GM12875 (cell line): ENCODE results near the gene OSMR.

Experiments used
- H3K4me3 ChIP-seq: one replicate; pipeline ENCODE4 v1.5.1; 2011; ENCODE audit warnings: low read depth, low read length, control low read depth
- CTCF ChIP-seq: IDR thresholded peaks from 2 replicates; pipeline ENCODE4 v1.5.1; 2011; ENCODE audit warnings: low read depth, mild to moderate bottlenecking, control low read depth, inconsistent platforms, low read length, moderate library complexity, borderline replicate concordance; ENCODE audit not compliant: insufficient read depth

Gene OSMR

DNA sequence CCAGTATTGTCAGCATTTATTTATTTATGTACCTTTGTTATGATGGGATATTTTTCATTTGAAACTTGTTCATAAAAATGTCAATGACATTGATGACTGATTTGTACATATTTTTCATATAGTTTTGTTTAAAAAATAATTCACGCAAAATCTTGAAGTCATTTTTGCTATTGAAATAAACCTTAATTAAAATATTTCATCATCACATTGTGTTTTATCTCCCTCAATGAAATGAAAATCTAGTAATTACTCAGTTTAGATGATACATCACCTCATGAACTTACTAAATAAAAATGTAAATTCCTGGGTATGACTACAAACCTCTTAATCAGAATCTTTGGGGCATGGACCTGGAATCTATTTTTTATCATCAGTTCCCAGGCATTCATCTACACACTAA lies 89.6 kb downstream of the OSMR start:
- no peak overlapping the region for H3K4me3 ChIP-seq
- no peak for TF ChIP-seq CTCF

- no peak overlapping the region for H3K4me3 ChIP-seq
Observed at GRCh38 chr5:38936269-38936668, 90.5 kb downstream of the OSMR start.

DNA sequence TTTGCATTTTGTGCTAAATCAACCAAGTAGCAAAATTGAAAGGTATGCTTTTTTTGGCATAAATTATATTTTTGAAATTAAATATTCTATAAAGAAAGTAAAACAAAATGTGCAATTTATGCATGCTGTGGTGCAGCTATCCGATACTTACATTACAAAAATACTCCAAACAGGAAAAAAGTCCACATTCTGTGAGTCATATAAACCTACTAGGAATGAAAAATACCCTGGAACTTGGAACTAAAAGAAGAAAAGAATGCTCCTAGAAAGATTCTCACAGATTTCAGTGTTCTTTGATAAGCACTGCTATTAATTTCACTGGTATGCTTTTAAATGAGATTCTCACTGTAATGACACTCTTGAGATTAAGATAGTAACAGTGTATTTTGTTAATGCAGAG lies 92.6 kb downstream of the OSMR start:
- H3K4me3 ChIP-seq: no peak overlapping the region
- no peak for TF ChIP-seq CTCF

More at GRCh38 chr5:38936269-38936668, 90.5 kb downstream of the OSMR start:
- TF ChIP-seq CTCF: no peak

- no peak overlapping the region for H3K4me3 ChIP-seq
- TF ChIP-seq CTCF: no peak
Observed at GRCh38 chr5:38938973-38939372, 93.2 kb downstream of the OSMR start.

GRCh38 chr5:38940230-38940858 lies 94.5 kb downstream of the OSMR start:
- no peak overlapping the region for H3K4me3 ChIP-seq
- no peak for TF ChIP-seq CTCF

DNA sequence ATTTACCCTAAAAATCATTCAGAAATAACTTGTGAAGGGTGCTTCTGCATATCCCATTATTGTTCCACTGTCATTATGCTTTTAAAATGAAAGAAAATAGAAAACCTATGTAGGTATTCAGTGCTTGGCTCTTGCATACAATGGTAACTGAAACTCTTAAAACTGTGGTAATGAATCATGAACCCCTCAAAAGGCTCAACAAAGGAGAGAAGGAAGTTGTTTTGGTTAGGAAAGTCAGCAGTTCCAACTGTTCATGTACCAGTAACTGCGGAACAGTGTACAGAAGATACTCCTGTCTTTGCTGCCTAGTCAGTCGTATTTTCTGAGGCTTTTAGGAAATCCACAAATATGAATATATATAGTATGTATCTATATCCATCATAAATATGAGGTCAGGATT lies 96.1 kb downstream of the OSMR start:
- TF ChIP-seq CTCF: no peak
- H3K4me3 ChIP-seq: no peak overlapping the region

DNA sequence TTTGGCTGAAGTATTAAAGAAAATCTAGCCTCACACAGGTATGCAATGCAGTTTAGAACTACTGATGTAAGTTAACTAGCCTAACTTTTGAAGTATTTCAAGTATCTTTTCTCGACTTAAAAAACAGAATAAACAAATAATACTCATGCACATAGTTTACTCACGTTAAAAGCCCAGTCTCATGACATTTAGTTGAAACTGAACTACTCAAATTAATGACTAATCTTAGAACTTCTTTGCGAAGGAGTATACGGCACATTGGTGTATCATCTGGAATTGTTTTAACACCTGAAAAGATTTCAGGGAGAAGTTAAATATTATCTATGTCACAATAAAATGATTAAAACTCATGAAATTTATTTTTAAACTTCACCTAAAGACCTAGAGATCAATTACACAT lies 98.5 kb downstream of the OSMR start:
- no peak overlapping the region for H3K4me3 ChIP-seq
- TF ChIP-seq CTCF: no peak
